Vagina (tissue), 2 donors: ENCODE results near the gene LAMTOR5. TPM values are rescaled to one million over a fixed set of nuclear protein-coding genes. Genes with fewer than 3 reads are reported as not detected.
"Not testable (repeated sequence)": the region's sequence is repeated elsewhere in the genome, so short reads cannot be mapped to it uniquely, and the experiment has no call there.

Experiments used
- DNase-seq, 2 donors: peaks; one replicate each; pipeline ENCODE4 v3.0.0-alpha.2; 2017; ENCODE audit errors: extremely low spot score in 2 of 2
- H3K27ac ChIP-seq: fragments of 200-600 bp; sonication (generic); one replicate; pipeline ENCODE4 v1.5.1; 2019
- H3K27me3 ChIP-seq: fragments of 200-600 bp; sonication (generic); one replicate; pipeline ENCODE4 v1.5.1; 2019
- H3K36me3 ChIP-seq, 2 donors: fragments of 200-600 bp; sonication (generic); one replicate each; pipeline ENCODE4 v1.5.1; 2017 to 2019
- H3K4me1 ChIP-seq: fragments of 200-600 bp; sonication (generic); one replicate; pipeline ENCODE4 v1.5.1; 2019
- H3K4me3 ChIP-seq, 2 donors: fragments of 200-600 bp; sonication (generic); 1 replicate in 1 of 2; 2 replicates in 1 of 2; pipeline ENCODE4 v1.5.1; 2016 to 2019
- H3K9me3 ChIP-seq: fragments of 200-600 bp; sonication (generic); one replicate; pipeline ENCODE4 v1.5.1; 2019
- CTCF ChIP-seq, 3 experiments: fragments of 450-650 bp in 2 of 3; fragments of 200-600 bp in 1 of 3; sonication (generic) in 1 of 3; IDR thresholded peaks; one replicate each; pipeline ENCODE4 v1.5.1; 2017 to 2019; ENCODE audit warnings: antibody characterized with exemption in 3 of 3, mild to moderate bottlenecking in 2 of 3, moderate library complexity in 2 of 3
- POLR2A ChIP-seq, 2 donors: fragments of 450-650 bp; IDR thresholded peaks; one replicate each; pipeline ENCODE4 v1.6.1; 2017; ENCODE audit warnings: antibody characterized with exemption in 2 of 2, mild to moderate bottlenecking in 2 of 2, moderate library complexity in 2 of 2
- POLR2AphosphoS5 ChIP-seq, 2 donors: sonication (generic); formaldehyde crosslinking; IDR thresholded peaks; one replicate each; pipeline ENCODE4 v1.9.0; 2017; ENCODE audit warnings: antibody characterized with exemption in 2 of 2, mild to moderate bottlenecking in 2 of 2, low read depth in 1 of 2; ENCODE audit not compliant: insufficient read depth in 1 of 2
- intact Hi-C: fragments of 100-400 bp; cut with DNase I; formaldehyde crosslinking; loops from one replicate; pipeline ENCODE4 v1.15.1; 2023
- total RNA-seq: library from RNA; depleted of rRNA; stranded (reverse); fragments of >200 nt; gene quantifications from one replicate; pipeline ENCODE4 v1.2.3, GENCODE V29; 2016

Gene LAMTOR5
- total RNA-seq, 1 donor from 2014 or later: 66.5 TPM

- DNase-seq: no peak
- peaks cover 19% of the 10 kb centered on the region for H3K4me1 ChIP-seq
- H3K27me3 ChIP-seq: no peaks in the 10 kb centered on the region
- no peak overlapping the region for H3K27ac ChIP-seq
- no peak for TF ChIP-seq POLR2A (IDR thresholded peaks at IDR 0.05)
- no peak for TF ChIP-seq POLR2AphosphoS5 (IDR thresholded peaks at IDR 0.05; ENCODE audit: insufficient read depth in 1 of 2, low read depth in 1 of 2)
- TF ChIP-seq CTCF (IDR thresholded peaks at IDR 0.05): no peak
- no peaks in the 10 kb centered on the region for H3K36me3 ChIP-seq
- H3K9me3 ChIP-seq: no peaks in the 10 kb centered on the region
- no peak overlapping the region for H3K4me3 ChIP-seq
- intact Hi-C loops: no loop called here
Measured at GRCh38 chr1:110443451-110443850, 36.0 kb upstream of the LAMTOR5 start.

GRCh38 chr1:110441888-110442287, 34.4 kb upstream of the LAMTOR5 start:
- TF ChIP-seq POLR2AphosphoS5 (IDR thresholded peaks at IDR 0.05; ENCODE audit: insufficient read depth in 1 of 2, low read depth in 1 of 2) (no peak), POLR2A (IDR thresholded peaks at IDR 0.05) (no peak), CTCF (IDR thresholded peaks at IDR 0.05) (no peak)

GRCh38 chr1:110440877-110441276, 33.4 kb upstream of the LAMTOR5 start:
- H3K27ac ChIP-seq: peak overlapping the region; percentile 17
- no peak for TF ChIP-seq CTCF (IDR thresholded peaks at IDR 0.05)
- no peak for TF ChIP-seq POLR2A (IDR thresholded peaks at IDR 0.05)
- no peak for TF ChIP-seq POLR2AphosphoS5 (IDR thresholded peaks at IDR 0.05; ENCODE audit: insufficient read depth in 1 of 2, low read depth in 1 of 2)
- no peak for DNase-seq
- no peak overlapping the region for H3K4me3 ChIP-seq
- H3K27me3 ChIP-seq: no peaks in the 10 kb centered on the region
- no peaks in the 10 kb centered on the region for H3K36me3 ChIP-seq
- H3K9me3 ChIP-seq: no peaks in the 10 kb centered on the region
- intact Hi-C loops: no loop called here
- peaks cover 30% of the 10 kb centered on the region for H3K4me1 ChIP-seq

More at GRCh38 chr1:110441888-110442287, 34.4 kb upstream of the LAMTOR5 start:
- no peak overlapping the region for H3K4me3 ChIP-seq
- H3K4me1 ChIP-seq: peaks cover 30% of the 10 kb centered on the region
- H3K27me3 ChIP-seq: no peaks in the 10 kb centered on the region
- H3K27ac ChIP-seq: peak overlapping the region; percentile 17
- intact Hi-C loops: no loop called here
- H3K9me3 ChIP-seq: no peaks in the 10 kb centered on the region
- DNase-seq: no peak
- H3K36me3 ChIP-seq: no peaks in the 10 kb centered on the region

- H3K4me3 ChIP-seq, H3K9me3 ChIP-seq, H3K27me3 ChIP-seq, intact Hi-C loops, DNase-seq, H3K36me3 ChIP-seq, H3K27ac ChIP-seq: not testable (repeated sequence)
- H3K4me1 ChIP-seq: peaks cover 30% of the 10 kb centered on the region
Measured at GRCh38 chr1:110439873-110440272, 32.4 kb upstream of the LAMTOR5 start.

- no peaks in the 10 kb centered on the region for H3K9me3 ChIP-seq
- no peak overlapping the region for H3K4me3 ChIP-seq
- no peaks in the 10 kb centered on the region for H3K36me3 ChIP-seq
- intact Hi-C loops: no loop called here
- H3K4me1 ChIP-seq: peaks cover 30% of the 10 kb centered on the region
- DNase-seq: no peak
- TF ChIP-seq CTCF (IDR thresholded peaks at IDR 0.05) (no peak), POLR2A (IDR thresholded peaks at IDR 0.05) (no peak), POLR2AphosphoS5 (IDR thresholded peaks at IDR 0.05; ENCODE audit: insufficient read depth in 1 of 2, low read depth in 1 of 2) (no peak)
- H3K27me3 ChIP-seq: no peaks in the 10 kb centered on the region
- H3K27ac ChIP-seq: no peak overlapping the region
Measured at GRCh38 chr1:110438893-110439292, 31.4 kb upstream of the LAMTOR5 start.

- H3K27me3 ChIP-seq, H3K9me3 ChIP-seq, H3K36me3 ChIP-seq, intact Hi-C loops, H3K4me3 ChIP-seq, DNase-seq: not testable (repeated sequence)
- Histone ChIP-seq H3K27ac (peak overlapping the region; percentile 74), H3K4me1 (peaks cover 34% of the 10 kb centered on the region)
Measured at GRCh38 chr1:110437645-110438299, 30.3 kb upstream of the LAMTOR5 start.
